ENCODE results near the gene CHGA.

The CHGA gene

GRCh38 chr14:92917041-92917940, 5.7 kb upstream of the CHGA start:
- H3K27ac ChIP-seq (ENCODE audit: low read depth, low read length) = no peak overlapping the region
- H3K9me2 ChIP-seq (replicated peaks; ENCODE audit: control insufficient read depth, low read length) = no peaks in the 10 kb centered on the region
- TF ChIP-seq CTCF (IDR thresholded peaks at IDR 0.05; ENCODE audit: low read depth, low read length, poor library complexity, severe bottlenecking) (no peak), EZH2phosphoT487 (IDR thresholded peaks at IDR 0.05; ENCODE audit: borderline replicate concordance, low read length) (no peak)
- H3K36me3 ChIP-seq (ENCODE audit: control insufficient read depth, low read length) = no peaks in the 10 kb centered on the region
- H3K4me3 ChIP-seq (ENCODE audit: low read length) = no peak overlapping the region
- H3K4me2 ChIP-seq (ENCODE audit: low read length) = no peak overlapping the region
- H3K4me1 ChIP-seq (ENCODE audit: control insufficient read depth, low read length) = 0 out of 2 replicates have a peak, but pooled peaks cover under 1% of the 10 kb centered on the region
- no peaks in the 10 kb centered on the region for H3F3A ChIP-seq (ENCODE audit: control insufficient read depth, insufficient read depth)
- H3K27me3 ChIP-seq (ENCODE audit: control insufficient read depth, low read length) = no peaks in the 10 kb centered on the region
- no peaks in the 10 kb centered on the region for H3K9me3 ChIP-seq (ENCODE audit: control insufficient read depth, insufficient read depth, low read length)
- H4K20me1 ChIP-seq (ENCODE audit: control insufficient read depth, insufficient read depth, low read depth, low read length) = no peaks in the 10 kb centered on the region
- no peaks in the 10 kb centered on the region for H3K79me2 ChIP-seq (ENCODE audit: control insufficient read depth, low read length)

- no peak overlapping the region for H3K4me3 ChIP-seq (ENCODE audit: low read length)
- no peaks in the 10 kb centered on the region for H4K20me1 ChIP-seq (ENCODE audit: control insufficient read depth, insufficient read depth, low read depth, low read length)
- H3K9me3 ChIP-seq (ENCODE audit: control insufficient read depth, insufficient read depth, low read length) = no peaks in the 10 kb centered on the region
- H3K79me2 ChIP-seq (ENCODE audit: control insufficient read depth, low read length) = no peaks in the 10 kb centered on the region
- H3K4me1 ChIP-seq (ENCODE audit: control insufficient read depth, low read length) = 0 out of 2 replicates have a peak, but pooled peaks cover 5% of the 10 kb centered on the region
- H3K27me3 ChIP-seq (ENCODE audit: control insufficient read depth, low read length) = no peaks in the 10 kb centered on the region
- no peak for TF ChIP-seq CTCF (IDR thresholded peaks at IDR 0.05; ENCODE audit: low read depth, low read length, poor library complexity, severe bottlenecking)
- no peak for TF ChIP-seq EZH2phosphoT487 (IDR thresholded peaks at IDR 0.05; ENCODE audit: borderline replicate concordance, low read length)
- H3K36me3 ChIP-seq (ENCODE audit: control insufficient read depth, low read length) = no peaks in the 10 kb centered on the region
- H3K9me2 ChIP-seq (replicated peaks; ENCODE audit: control insufficient read depth, low read length) = no peaks in the 10 kb centered on the region
- H3K27ac ChIP-seq (ENCODE audit: low read depth, low read length) = no peak overlapping the region
- no peaks in the 10 kb centered on the region for H3F3A ChIP-seq (ENCODE audit: control insufficient read depth, insufficient read depth)
- H3K4me2 ChIP-seq (ENCODE audit: low read length) = no peak overlapping the region
Observed at GRCh38 chr14:92917956-92918355, 5.0 kb upstream of the CHGA start.

- no peaks in the 10 kb centered on the region for H3K9me2 ChIP-seq (replicated peaks; ENCODE audit: control insufficient read depth, low read length)
- H3K4me1 ChIP-seq (ENCODE audit: control insufficient read depth, low read length) = peaks cover 22% of the 10 kb centered on the region
- H3K27ac ChIP-seq (ENCODE audit: low read depth, low read length) = no peak overlapping the region
- no peaks in the 10 kb centered on the region for H3K79me2 ChIP-seq (ENCODE audit: control insufficient read depth, low read length)
- no peaks in the 10 kb centered on the region for H3K36me3 ChIP-seq (ENCODE audit: control insufficient read depth, low read length)
- H3K9me3 ChIP-seq (ENCODE audit: control insufficient read depth, insufficient read depth, low read length) = no peaks in the 10 kb centered on the region
- no peaks in the 10 kb centered on the region for H4K20me1 ChIP-seq (ENCODE audit: control insufficient read depth, insufficient read depth, low read depth, low read length)
- H3K4me2 ChIP-seq (ENCODE audit: low read length) = no peak overlapping the region
- H3F3A ChIP-seq (ENCODE audit: control insufficient read depth, insufficient read depth) = no peaks in the 10 kb centered on the region
- TF ChIP-seq EZH2phosphoT487 (IDR thresholded peaks at IDR 0.05; ENCODE audit: borderline replicate concordance, low read length) (no peak), CTCF (IDR thresholded peaks at IDR 0.05; ENCODE audit: low read depth, low read length, poor library complexity, severe bottlenecking) (no peak)
- H3K4me3 ChIP-seq (ENCODE audit: low read length) = no peak overlapping the region
- no peaks in the 10 kb centered on the region for H3K27me3 ChIP-seq (ENCODE audit: control insufficient read depth, low read length)
Observed at GRCh38 chr14:92920001-92920400, 2.9 kb upstream of the CHGA start.

Data from DOHH2 (cell line).